Transverse colon (tissue), 3 donors: Measurements from ENCODE around the gene C4orf46.

Experiments
- EP300 ChIP-seq: sonication (generic); formaldehyde crosslinking; IDR thresholded peaks from one replicate; pipeline ENCODE4 v1.6.1; 2017; ENCODE audit warnings: antibody characterized with exemption, low read depth
- TF ChIP-seq, protein P1 (sequence below), 5 experiments: fragments of 200-600 bp in 3 of 5; fragments of 450-650 bp in 2 of 5; sonication (generic) in 3 of 5; IDR thresholded peaks; 1 replicate in 2 of 5; 2 replicates in 3 of 5; pipeline ENCODE4 v1.5.1; 2016 to 2017; ENCODE audit warnings: antibody characterized with exemption in 5 of 5, inconsistent platforms in 3 of 5, mild to moderate bottlenecking in 2 of 5, moderate library complexity in 1 of 5

DNA sequence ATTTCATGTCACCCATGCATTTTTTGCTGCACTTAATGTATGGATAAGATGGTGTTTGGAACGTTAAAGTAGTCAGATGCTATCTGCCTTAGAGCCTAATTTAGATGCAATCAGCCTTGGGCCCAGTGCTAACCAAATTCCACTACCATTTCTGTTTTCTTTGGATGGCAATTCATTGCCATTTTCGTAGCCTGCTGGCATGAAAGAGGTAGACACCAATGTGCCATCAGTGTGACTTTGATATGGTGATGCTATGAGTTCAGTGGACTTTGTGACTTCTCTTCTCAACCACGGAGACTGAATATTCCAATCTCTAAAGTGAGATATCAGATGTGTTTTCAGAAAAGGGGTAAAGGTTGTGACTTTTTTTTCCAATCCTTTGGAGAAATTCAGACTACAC, 1.9 kb upstream of the C4orf46 start:
- no peak for TF ChIP-seq EP300
- TF ChIP-seq, protein P1, sequence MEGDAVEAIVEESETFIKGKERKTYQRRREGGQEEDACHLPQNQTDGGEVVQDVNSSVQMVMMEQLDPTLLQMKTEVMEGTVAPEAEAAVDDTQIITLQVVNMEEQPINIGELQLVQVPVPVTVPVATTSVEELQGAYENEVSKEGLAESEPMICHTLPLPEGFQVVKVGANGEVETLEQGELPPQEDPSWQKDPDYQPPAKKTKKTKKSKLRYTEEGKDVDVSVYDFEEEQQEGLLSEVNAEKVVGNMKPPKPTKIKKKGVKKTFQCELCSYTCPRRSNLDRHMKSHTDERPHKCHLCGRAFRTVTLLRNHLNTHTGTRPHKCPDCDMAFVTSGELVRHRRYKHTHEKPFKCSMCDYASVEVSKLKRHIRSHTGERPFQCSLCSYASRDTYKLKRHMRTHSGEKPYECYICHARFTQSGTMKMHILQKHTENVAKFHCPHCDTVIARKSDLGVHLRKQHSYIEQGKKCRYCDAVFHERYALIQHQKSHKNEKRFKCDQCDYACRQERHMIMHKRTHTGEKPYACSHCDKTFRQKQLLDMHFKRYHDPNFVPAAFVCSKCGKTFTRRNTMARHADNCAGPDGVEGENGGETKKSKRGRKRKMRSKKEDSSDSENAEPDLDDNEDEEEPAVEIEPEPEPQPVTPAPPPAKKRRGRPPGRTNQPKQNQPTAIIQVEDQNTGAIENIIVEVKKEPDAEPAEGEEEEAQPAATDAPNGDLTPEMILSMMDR (IDR thresholded peaks at IDR 0.05), result no peak
